Endodermal cell (in vitro differentiated cells): ENCODE results near the gene TMEM120B. TPM values are rescaled to one million over a fixed set of nuclear protein-coding genes. Genes with fewer than 3 reads are reported as not detected.

Experiments
- DNase-seq: peaks from one replicate; pipeline ENCODE4 v3.0.0-alpha.2; 2017
- H3K27ac ChIP-seq: 2 replicates; pipeline ENCODE4 v1.5.1; 2013; ENCODE audit warnings: mild to moderate bottlenecking, low read depth, low read length, moderate library complexity
- H3K27me3 ChIP-seq: 2 replicates; pipeline ENCODE4 v1.6.1; 2013; ENCODE audit warnings: mild to moderate bottlenecking, low read length, moderate library complexity; ENCODE audit not compliant: insufficient read depth, control insufficient read depth, poor library complexity, severe bottlenecking
- H3K36me3 ChIP-seq: 2 replicates; pipeline ENCODE4 v1.7.0; 2013; ENCODE audit warnings: mild to moderate bottlenecking, low read length, moderate library complexity; ENCODE audit not compliant: control insufficient read depth, insufficient read depth
- H3K4me1 ChIP-seq: one replicate; pipeline ENCODE4 v1.7.0; 2013; ENCODE audit warnings: low read length; ENCODE audit not compliant: control insufficient read depth, insufficient read depth
- H3K4me3 ChIP-seq: 2 replicates; pipeline ENCODE4 v1.5.1; 2013; ENCODE audit warnings: mild to moderate bottlenecking, low read length, moderate library complexity
- H3K9ac ChIP-seq: 2 replicates; pipeline ENCODE4 v1.6.1; 2013; ENCODE audit warnings: mild to moderate bottlenecking, low read length, moderate library complexity; ENCODE audit not compliant: poor library complexity, severe bottlenecking; ENCODE audit errors: extremely low read depth
- H3K9me3 ChIP-seq: 2 replicates; pipeline ENCODE4 v1.6.1; 2013; ENCODE audit warnings: mild to moderate bottlenecking, low read length, moderate library complexity; ENCODE audit not compliant: control insufficient read depth
- H3K27ac Mint-ChIP-seq: 2 replicates; pipeline ENCODE4 v1.8.0; 2020; ENCODE audit warnings: mixed read lengths
- H3K27me3 Mint-ChIP-seq: 2 replicates; pipeline ENCODE4 v1.8.0; 2021; ENCODE audit warnings: mild to moderate bottlenecking, mixed read lengths; ENCODE audit not compliant: insufficient read depth
- H3K36me3 Mint-ChIP-seq: 2 replicates; pipeline ENCODE4 v1.8.0; 2020; ENCODE audit warnings: low read depth, mixed read lengths
- H3K4me1 Mint-ChIP-seq: 2 replicates; pipeline ENCODE4 v1.8.0; 2020; ENCODE audit warnings: mixed read lengths
- H3K4me3 Mint-ChIP-seq: 2 replicates; pipeline ENCODE4 v1.8.0; 2020; ENCODE audit warnings: mild to moderate bottlenecking, moderate library complexity, mixed read lengths
- H3K9me3 Mint-ChIP-seq: 2 replicates; pipeline ENCODE4 v1.8.0; 2020; ENCODE audit warnings: mild to moderate bottlenecking, mixed read lengths
- WGBS, 2 experiments: methylation state at CpG; one replicate each; pipeline versions ENCODE4 v1.1.5 to v1.1.7; 2013; ENCODE audit warnings: missing lambda C conversion rate in 2 of 2, mixed read lengths in 1 of 2; ENCODE audit not compliant: insufficient coverage in 1 of 2, insufficient read length in 1 of 2; 5-methylcytosine and 5-hydroxymethylcytosine counted together
- total RNA-seq, 2 donors: library from RNA; stranded (reverse); fragmentation: NEBNext Ultra II Directional in 1 of 2; extraction: Animal tissue kit (Norgen Biotek cat#: 25700) in 1 of 2; gene quantifications; 2 replicates in 1 of 2; 3 replicates in 1 of 2; pipeline ENCODE4 v1.2.1, GENCODE V29; 2021
- TF ChIP-seq, protein P1 (sequence below): fragments of 200-600 bp; sonication (generic); conservative IDR thresholded peaks from 2 replicates; pipeline ENCODE4 v1.5.0; 2021; ENCODE audit warnings: antibody characterized with exemption, mild to moderate bottlenecking

TMEM120B gene
- total RNA-seq, 2 donors from 2014 or later = 21.8 to 25.3 TPM

DNA sequence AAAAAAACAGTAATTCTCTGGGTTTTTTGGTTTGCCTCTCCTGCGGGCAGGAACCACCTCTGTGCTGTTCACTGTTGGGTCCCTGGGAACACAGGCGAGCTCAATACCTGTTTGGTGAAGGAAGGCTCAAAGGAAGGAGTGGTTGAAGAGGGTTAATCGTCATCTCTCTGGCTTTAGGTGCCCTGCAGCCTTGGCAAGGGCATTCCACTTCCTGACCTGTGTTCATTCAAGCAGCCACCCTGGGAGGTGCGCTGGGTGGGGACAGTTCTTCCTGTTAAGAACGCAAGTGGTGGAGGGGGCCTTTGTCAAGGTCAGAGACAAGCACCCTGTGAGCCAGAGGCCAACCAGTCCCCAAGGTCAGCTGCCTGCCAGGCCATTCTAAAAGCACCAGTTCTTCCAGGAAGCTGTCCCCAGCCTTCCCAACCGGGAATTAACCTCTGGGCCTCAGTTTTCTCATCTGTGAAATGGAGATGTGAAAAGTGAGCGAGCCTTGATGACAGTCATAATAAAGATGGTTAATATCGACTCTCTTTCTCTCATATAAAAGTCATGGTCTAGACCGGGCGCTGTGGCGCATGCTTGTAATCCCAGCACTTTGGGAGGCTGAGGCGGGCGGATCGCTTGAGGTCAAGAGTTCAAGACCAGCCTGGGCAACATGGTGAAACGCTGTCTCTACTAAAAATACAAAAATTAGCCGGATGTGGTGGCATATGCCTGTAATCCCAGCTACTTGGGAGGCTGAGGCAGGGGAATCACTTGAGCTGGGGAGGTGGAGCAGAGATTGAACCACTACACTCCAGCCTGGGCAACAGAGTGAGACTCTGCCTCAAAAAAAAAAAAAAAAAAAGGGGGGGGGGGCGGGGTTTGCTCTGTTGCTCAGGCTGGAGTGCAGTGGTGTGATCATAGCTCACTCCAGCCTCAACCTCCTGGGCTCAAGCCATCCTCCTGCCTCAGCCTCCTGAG is 74.8 kb downstream of the TMEM120B start:
- Mint-ChIP-seq H3K4me1 (peaks cover 10% of the 10 kb centered on the region), H3K36me3 (peaks cover 21% of the 10 kb centered on the region), H3K9me3 (no peaks in the 10 kb centered on the region), H3K27ac (peak overlapping the region; percentile 30), H3K4me3 (no peak overlapping the region), H3K27me3 (peaks cover 1% of the 10 kb centered on the region)
- TF ChIP-seq, protein P1, sequence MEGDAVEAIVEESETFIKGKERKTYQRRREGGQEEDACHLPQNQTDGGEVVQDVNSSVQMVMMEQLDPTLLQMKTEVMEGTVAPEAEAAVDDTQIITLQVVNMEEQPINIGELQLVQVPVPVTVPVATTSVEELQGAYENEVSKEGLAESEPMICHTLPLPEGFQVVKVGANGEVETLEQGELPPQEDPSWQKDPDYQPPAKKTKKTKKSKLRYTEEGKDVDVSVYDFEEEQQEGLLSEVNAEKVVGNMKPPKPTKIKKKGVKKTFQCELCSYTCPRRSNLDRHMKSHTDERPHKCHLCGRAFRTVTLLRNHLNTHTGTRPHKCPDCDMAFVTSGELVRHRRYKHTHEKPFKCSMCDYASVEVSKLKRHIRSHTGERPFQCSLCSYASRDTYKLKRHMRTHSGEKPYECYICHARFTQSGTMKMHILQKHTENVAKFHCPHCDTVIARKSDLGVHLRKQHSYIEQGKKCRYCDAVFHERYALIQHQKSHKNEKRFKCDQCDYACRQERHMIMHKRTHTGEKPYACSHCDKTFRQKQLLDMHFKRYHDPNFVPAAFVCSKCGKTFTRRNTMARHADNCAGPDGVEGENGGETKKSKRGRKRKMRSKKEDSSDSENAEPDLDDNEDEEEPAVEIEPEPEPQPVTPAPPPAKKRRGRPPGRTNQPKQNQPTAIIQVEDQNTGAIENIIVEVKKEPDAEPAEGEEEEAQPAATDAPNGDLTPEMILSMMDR = no peak
- Histone ChIP-seq H3K27me3 (no peaks in the 10 kb centered on the region), H3K27ac (no peak overlapping the region), H3K4me1 (peaks cover 10% of the 10 kb centered on the region), H3K9ac (no peak overlapping the region), H3K4me3 (no peak overlapping the region), H3K36me3 (peaks cover 6% of the 10 kb centered on the region), H3K9me3 (no peaks in the 10 kb centered on the region)
- DNase-seq = no peak
- WGBS, 2 experiments = 93 to 97% methylated on average over 11 to 16 of the region's 17 CpGs

DNA sequence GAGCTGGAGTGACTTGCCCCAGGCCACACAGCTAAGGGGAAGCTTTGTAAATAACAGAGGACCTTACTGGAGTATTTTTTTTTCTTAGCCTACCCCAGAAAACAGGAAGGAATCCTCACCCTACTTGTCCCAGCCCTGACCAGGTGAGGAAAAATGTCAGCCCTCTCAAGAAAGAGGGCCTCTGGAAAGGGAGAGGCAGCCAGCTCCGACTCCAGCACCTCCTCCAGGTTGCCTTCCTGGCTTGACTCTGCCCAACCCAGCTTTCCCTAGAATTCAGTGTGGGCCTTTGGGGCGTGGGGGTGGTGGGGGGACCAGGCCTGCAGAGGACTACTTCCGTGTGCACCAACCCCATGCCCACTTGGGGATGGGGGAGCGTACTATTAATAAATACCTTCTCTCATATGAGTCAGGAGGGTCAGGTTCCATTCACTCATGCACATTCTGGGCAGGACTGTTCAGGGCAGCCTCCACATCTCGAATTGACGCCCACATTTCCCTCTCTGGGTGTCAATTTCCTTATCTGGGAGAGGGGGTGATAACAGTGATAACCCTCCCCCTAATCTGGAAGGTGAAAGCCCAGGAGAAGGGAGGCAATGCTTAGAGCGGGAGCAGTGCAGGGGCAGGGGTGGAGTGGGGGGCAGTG is 75.7 kb downstream of the TMEM120B start:
- no peak overlapping the region for H3K27ac Mint-ChIP-seq
- Histone ChIP-seq H3K36me3 (peaks cover 6% of the 10 kb centered on the region), H3K4me1 (peaks cover 9% of the 10 kb centered on the region), H3K9me3 (no peaks in the 10 kb centered on the region), H3K27me3 (no peaks in the 10 kb centered on the region), H3K27ac (no peak overlapping the region), H3K4me3 (no peak overlapping the region), H3K9ac (no peak overlapping the region)
- H3K27me3 Mint-ChIP-seq = peaks cover 1% of the 10 kb centered on the region
- peaks cover 10% of the 10 kb centered on the region for H3K4me1 Mint-ChIP-seq
- H3K36me3 Mint-ChIP-seq = peaks cover 20% of the 10 kb centered on the region
- no peak for DNase-seq
- WGBS, 2 experiments = 87 to 100% methylated on average over 3 to 7 of the region's 7 CpGs
- no peaks in the 10 kb centered on the region for H3K9me3 Mint-ChIP-seq
- H3K4me3 Mint-ChIP-seq = no peak overlapping the region
- TF ChIP-seq, protein P1 = no peak

DNA sequence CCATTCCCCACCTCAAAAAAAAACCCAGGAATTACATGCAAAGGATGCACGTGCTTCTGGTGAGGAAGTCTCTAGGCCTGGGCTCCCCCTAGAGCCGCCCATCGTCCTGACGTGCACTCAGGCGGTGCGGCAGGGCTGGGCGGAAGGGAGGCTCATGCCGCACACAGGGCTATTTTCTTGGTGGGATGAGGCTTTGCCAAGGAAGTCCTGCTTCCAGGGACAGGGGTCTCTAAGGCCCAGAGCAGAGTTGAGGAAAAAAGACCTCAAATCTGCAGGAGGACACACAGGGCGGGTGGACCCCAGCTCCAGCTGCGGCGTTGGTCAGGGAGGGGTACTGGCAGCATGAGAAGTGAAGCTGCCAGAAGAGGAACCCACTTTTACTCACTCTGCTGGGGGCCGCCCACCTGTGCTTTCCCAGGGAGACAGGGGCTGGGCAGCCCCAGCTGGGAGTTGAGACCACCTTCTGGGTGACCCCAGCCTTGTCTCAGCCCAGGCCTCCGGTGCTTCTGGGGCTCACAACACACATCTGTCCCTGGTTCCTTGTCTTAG is 76.8 kb downstream of the TMEM120B start:
- peaks cover 9% of the 10 kb centered on the region for H3K4me1 ChIP-seq
- Mint-ChIP-seq H3K9me3 (no peaks in the 10 kb centered on the region), H3K36me3 (peaks cover 19% of the 10 kb centered on the region), H3K27ac (no peak overlapping the region), H3K4me1 (peaks cover 11% of the 10 kb centered on the region), H3K4me3 (no peak overlapping the region), H3K27me3 (peaks cover 1% of the 10 kb centered on the region)
- no peak overlapping the region for H3K27ac ChIP-seq
- H3K4me3 ChIP-seq = no peak overlapping the region
- no peak for DNase-seq
- WGBS, 2 experiments = 77 to 85% methylated on average over 11 to 13 of the region's 13 CpGs
- peaks cover 6% of the 10 kb centered on the region for H3K36me3 ChIP-seq
- H3K9ac ChIP-seq = no peak overlapping the region
- no peaks in the 10 kb centered on the region for H3K9me3 ChIP-seq
- H3K27me3 ChIP-seq = no peaks in the 10 kb centered on the region
- TF ChIP-seq, protein P1 = peak; percentile 17
